GM18499 (cell line): ENCODE results near the gene DOCK6.
"Not testable (repeated sequence)": the region's sequence is repeated elsewhere in the genome, so short reads cannot be mapped to it uniquely, and the experiment has no call there.

Experiments
- ATAC-seq: cut with Tn5 transposase; IDR thresholded peaks from one replicate; pipeline ENCODE4 v1.9.1; 2021; ENCODE audit warnings: moderate number of reproducible peaks; ENCODE audit not compliant: insufficient read depth, unreplicated experiment

Gene DOCK6

GRCh38 chr19:11177592-11177991 is 84.7 kb downstream of the DOCK6 start:
- ATAC-seq: no peak

DNA sequence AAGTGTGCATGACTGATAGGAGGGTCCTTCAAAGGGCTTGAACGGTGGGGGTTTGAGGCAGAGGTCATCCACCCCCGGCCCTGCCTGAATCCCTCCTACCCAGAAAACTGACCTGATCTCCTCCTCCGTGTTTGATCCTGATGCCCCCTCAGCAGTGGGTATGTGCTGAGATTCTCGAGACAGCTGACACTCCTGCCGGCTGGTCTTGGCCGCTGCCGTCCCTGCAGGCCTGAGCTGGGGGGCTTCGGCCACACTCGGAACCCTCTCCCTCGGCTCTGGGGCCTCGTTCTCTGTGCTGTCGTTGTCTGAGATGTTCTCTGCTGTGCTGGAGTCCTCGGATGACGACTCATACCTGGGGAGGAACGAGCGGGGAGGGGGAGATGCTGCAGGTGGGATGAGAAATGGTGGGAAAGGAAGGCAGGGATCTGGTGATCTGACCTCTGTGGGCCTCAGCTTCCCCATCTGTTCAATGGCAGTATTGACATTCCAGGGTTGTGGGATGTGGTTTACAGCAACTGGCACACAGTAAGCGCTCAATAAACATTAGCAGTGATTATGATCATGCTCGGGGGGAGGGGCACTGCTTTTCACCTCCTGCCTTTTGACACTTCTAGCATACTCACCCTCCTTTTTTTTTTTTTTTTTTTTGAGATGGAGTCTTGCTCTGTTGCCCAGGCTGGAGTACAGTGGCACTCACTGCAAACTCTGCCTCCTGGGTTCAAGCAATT is 85.7 kb downstream of the DOCK6 start:
- no peak for ATAC-seq

DNA sequence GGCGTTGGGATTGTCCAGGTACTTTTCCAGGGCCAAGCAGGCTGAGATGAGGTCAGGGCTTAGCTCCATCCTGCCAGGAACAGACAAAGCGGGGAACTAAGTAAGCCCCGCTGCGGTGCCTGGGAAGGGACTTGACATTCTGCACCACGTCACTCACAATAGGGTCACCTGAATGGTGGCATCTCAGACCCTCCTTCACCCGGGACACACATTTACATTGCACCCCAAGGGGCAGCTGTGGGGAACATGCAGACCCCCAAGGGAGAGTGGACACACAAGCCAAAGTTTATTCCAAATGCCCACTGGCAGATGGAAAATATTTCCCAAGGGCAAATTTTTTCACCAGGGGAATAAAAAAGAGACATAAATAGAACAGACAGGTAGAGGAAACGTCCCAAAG is 86.4 kb downstream of the DOCK6 start:
- no peak for ATAC-seq

DNA sequence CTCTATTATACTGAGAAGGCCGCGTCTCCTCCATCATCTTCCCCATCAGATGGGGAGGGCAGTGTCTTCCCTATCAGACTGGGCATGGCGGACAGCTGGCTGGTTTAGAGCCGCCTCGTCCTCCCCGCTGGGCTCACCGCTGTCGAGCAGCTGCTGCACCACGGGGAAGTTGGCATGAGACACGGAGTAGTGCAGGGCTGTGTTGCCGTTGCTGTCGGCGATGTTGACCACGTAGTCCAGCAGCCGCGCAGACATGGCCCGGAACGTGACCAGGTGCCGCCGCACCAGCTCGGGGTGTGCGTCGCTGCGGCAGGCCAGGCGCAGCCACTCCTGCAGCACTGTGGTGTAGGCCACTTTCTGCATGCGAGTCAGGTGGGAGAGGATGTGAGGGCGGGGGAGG is 88.0 kb downstream of the DOCK6 start:
- ATAC-seq: no peak

GRCh38 chr19:11173516-11174155 is 88.7 kb downstream of the DOCK6 start:
- no peak for ATAC-seq

DNA sequence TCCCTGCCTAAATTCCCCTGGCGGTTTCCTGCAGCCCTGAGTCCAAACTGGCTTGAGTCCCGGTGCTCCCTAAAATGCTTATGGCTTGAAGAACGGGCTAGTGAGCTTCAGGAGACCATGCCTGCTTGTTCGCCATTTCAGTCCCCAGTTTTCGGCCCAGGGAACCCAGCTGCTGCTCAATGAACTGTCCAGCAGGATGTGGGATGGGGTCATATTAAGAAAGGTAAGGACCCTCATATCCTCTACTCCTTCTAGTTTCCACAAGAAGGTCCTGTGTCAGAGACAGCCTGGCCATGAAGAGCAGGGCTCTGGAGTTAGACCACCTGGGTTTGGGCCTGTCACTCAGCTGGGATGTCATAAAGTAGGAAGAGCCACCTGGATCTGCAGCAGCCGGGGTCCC is 89.7 kb downstream of the DOCK6 start:
- ATAC-seq: no peak

- no peak for ATAC-seq
These were observed 91.2 kb downstream of the DOCK6 start for GRCh38 chr19:11171144-11171543.

DNA sequence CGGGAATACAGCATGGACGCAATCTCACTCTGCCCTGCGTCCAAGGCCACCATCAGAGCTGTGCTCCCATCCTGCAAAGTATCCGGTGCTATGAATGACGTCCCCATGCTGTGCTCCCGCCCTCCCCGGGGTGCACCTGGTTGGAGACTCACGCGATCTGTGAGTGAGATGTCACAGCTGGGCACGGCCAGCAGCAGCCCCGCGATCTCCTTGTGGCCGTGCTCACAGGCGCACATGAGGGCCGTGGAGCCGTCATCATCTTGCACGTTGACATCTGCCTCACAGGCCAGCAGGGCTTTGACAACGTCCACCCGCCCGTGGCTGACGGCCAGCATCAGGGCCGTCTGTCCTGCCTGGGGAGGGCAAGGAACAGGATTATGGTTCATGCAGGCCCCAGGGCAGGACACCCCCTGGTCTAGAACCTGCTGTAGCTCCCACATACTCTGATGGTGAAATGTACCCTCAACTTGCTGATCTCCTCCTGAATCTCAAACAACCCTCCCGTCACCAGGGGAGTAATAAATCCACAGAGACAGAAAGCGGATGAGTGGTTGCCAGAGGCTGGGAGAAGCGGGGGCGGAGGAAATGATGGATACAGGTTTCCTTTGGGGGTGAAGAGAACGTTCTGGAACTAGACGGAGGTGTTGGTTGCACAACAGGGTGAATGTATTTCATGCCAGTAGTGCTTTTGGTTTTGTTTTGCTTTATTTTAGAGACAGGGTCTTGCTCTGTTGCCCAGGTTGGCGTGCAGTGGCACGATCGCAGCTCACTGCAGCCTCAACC is 92.2 kb downstream of the DOCK6 start:
- ATAC-seq: no peak

DNA sequence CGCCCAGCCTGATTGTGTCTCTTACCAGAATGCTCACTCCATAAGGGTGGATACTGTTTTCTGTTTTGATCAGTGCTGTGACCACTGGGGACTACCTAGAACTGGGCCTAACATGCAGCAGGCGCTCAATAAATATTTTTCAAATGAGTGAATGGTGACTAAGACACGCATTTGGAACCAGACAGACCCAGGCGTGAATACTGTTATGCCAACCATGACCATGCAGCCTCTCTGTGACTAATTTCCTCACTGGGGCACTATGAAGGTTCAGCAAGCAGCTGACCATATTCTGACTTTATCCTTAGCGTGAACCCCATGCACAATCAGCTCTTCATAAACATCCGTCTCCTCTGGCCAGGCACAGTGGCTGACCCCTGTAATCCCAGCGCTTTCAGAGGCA is 93.8 kb downstream of the DOCK6 start:
- no peak for ATAC-seq

GRCh38 chr19:11166281-11167142 is 95.8 kb downstream of the DOCK6 start:
- ATAC-seq: no peak

DNA sequence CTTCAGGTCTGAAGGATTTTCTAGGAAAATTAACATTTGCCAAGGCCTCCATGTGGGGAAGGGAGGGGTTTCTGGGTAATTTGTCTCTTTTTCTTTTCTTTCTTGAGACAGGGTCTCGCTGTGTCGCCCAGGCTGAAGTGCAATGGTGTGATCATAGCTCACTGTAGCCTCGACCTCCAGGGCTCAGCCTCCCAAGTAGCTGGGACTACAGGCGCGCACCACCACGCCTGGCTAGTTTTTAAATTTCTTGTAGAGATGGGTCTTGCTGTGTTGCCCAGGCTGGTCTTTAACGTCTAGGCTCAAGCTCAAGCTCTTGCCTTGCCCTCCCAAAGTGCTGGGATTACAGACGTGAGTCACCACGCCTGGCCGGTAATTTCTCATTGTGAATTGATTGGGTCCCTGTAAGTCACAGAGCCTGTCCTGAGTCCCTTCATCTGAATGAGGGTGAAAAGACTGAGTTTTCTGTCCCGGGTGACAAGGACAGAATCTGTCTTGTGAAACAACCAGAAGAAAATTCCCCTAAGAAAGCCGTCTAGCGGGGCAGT is 96.8 kb downstream of the DOCK6 start:
- ATAC-seq: no peak

GRCh38 chr19:11164879-11165406 is 97.4 kb downstream of the DOCK6 start:
- no peak for ATAC-seq

DNA sequence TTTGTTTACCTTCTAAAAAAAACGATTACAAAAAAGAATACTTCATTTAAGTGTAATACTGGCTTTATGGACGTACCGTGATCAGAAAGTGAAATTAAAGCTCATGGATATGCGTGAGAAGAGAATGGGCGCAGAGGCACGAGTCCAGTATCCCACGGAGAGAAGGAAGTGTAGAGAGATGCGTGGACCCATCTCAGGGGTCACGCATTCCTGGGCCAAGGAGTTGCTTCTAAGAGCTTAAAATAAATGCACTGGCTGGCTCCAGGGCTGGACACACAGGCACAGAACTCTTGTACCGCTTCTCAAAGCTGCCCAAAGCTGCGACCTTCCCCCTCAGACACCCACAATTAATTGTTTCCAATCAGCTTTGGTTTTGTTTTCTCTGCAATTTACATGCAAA is 98.0 kb downstream of the DOCK6 start:
- no peak for ATAC-seq

DNA sequence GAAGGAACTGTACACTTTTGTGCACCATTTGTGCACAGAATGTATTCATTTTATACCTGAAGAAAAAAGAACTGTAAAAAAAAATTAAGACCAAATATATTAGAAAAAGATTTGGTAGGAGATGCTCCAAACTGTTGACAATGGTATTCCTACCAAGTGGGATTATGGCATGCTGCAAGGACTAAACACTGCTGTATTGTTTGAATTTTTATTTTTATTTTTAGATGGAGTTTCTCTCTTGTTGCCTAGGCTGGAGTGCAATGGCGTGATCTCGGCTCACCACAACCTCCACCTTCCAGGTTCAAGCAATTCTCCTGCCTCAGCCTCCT is 101.9 kb downstream of the DOCK6 start:
- ATAC-seq: not testable (repeated sequence)

DNA sequence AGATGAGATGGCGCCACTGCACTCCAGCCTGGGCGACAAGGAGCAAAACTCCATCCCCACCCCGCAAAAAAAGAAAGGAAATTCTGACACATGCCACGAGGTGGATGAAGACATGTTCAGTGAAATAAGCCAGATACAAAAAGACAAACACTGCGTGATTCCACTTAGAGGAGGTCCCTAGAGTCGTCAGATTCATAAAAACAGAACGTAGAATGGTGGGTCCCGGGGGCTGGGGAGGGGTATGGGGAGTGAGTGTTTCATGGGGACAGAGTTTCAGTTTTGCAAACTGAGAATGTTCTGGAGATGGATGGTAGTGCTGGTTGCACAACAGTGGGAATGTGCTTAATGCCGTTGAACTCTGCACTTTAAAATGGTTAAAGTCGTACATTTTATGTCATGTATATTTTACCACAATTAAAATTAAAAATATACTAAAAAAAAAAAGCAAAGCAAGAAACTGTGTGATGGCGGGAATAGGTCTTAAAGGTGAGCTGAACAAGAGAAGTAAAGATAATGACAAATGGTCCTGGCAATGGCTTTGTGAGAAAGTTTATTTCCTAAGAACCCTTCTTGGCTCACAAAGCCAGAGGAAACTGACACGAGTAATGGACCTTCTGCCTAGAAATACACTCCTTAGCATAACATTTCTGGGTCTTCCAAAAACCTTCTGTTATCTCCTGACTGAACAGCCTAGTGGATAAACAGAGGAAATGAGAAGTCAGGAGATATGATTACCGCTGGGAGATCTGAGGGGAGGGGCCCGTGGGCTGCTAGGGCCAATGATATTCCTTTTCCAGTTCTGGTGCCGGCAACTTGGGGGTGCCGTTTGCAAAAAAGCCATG is 102.5 kb downstream of the DOCK6 start:
- ATAC-seq: no peak

DNA sequence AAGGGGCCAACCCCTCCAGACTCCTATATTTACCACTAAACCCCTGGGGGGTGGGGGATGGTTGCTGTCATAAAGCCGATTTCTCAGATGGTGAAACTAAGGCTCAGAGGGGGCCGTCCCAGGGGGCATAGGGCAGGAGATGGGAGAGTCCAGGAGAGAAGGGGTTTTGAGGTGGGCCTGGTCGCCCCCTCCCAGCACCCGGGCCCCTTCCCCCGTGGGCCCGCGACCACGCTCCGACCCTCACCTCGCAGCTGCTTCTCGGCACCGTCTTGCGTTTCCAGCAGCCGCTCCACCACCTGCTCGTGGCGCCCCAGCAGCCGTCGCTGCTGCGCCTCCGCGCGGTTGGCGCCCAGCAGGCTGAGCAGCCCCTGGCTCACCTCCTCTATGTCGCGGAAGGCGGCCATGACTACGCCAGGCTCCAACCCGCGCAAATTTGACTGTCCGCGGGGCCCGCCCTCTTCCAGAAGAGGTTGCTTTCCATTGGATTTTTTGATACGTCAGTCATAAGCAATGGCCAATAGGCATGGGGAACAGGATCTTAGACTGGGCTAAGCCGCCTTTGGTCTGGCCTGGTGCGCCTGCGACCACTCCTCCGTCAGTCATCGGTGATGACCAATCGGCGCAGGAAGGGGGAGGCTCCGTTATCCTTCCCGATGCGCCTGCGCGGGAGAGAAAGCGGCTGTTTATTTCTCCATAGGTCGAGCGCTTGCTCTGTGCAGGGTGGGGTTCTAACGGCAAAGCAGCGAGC is 106.8 kb downstream of the DOCK6 start, which contains the start of gene SPC24:
SPC24 (minus strand) TSS at position 410 of the 748 bp plus-strand sequence; CDS start at position 404, 6 bp downstream.
- peak; percentile 89 for ATAC-seq

GRCh38 chr19:11154683-11155047 is 107.7 kb downstream of the DOCK6 start:
- ATAC-seq: no peak

DNA sequence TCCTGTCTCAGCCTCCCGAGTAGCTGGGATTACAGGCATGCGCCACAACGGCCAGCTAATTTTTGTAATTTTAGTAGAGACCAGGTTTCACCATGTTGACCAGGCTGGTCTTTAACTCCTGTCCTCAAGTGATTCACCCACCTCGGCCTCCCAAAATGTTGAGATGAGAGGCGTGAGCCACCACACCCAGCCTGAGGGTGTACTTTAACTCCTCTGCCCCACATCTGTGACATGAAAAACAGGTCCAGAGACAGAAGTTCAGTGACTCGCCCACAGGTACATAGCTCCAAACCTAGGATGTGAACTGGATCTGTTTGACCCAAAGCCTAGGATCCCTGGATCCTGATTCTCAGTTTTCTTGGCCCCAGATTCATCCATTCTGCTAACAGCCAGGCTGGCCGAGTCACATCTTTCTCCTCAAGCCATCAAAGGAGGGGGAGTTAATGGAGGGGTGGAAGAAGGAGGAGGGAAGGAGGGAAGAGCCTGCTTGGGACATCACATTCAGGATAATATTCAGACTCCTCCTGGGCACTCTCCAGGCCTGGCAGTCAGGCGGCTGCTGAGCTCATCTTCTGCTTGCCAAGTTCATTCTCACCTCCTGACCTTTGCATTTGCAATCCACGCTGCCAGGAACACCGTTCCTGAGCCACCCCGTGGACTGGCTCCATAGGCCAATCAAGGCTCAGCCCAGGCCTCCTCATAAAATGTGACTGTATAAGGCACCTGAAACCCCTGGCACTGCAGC is 109.8 kb downstream of the DOCK6 start:
- no peak for ATAC-seq
